Stimulated activated CD8-positive, alpha-beta memory T cell treated with anti-CD3 and anti-CD28 coated beads, Interleukin-4, amount 100 ng/mL, for 4 hours (primary cell): ENCODE results near the gene FOXN3.
"Not testable (repeated sequence)": the region's sequence is repeated elsewhere in the genome, so short reads cannot be mapped to it uniquely, and the experiment has no call there.

Experiments
- DNase-seq, 2 donors: peaks; one replicate each; pipeline ENCODE4 v3.0.0-alpha.2; 2020; ENCODE audit warnings: low read depth in 2 of 2, low spot score in 1 of 2

FOXN3 gene

DNA sequence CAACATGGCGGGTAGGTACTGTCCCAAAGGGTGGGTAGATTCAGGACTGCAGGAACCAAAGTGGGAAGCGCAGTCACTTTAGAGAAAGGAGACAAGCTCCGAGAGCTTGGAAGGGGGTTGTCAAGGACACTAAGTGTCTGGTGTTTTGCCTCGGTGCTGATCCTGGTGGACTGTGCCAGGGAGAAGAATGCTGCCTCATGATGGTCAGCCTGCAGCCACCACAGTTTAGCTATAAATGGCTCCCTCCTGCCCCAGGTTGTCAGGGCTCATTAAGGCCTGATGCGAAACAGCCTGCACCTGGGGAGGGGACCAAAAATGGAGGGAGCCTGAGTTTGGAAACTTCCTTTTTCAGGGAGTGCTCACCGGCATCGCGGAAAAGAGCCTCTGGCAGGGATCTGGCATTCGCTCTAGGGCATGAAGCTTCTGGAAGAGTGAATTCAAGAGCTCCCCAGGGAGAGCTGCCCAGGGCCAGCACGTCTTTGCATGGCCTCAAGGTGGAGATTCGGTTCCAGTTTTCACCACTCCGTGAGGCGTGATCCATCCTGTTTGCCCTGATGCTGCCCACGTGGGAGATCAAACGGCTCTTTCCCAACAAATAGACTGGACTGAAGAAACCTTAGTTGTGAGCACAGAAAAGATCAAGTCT lies 164.0 kb downstream of the FOXN3 start:
- no peak for DNase-seq

DNA sequence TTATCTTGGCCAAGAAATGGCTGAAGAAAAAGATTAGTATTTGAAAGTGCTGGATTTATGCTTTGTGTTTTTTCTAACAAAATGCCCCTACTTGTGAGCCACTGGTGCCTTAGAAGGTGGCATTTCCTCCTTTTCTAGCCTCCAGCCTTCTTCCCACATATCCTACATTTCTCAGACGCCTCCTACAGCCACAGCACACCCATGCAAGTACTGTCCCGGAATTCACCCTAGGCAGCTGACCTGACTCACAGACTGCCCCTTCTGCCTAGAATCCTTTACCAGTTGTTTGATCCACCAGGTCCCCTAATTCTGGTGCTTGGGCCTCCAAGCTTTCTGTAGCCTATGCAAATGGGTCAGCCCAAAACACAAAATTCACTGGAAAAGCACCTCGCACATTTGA lies 166.0 kb downstream of the FOXN3 start:
- no peak for DNase-seq

GRCh38 chr14:89250655-89250975 lies 166.4 kb downstream of the FOXN3 start:
- not testable (repeated sequence) for DNase-seq

- DNase-seq = no peak
Measured at GRCh38 chr14:89249972-89250654, 166.9 kb downstream of the FOXN3 start.

- DNase-seq = no peak
Measured at GRCh38 chr14:89249065-89249695, 167.9 kb downstream of the FOXN3 start.

DNA sequence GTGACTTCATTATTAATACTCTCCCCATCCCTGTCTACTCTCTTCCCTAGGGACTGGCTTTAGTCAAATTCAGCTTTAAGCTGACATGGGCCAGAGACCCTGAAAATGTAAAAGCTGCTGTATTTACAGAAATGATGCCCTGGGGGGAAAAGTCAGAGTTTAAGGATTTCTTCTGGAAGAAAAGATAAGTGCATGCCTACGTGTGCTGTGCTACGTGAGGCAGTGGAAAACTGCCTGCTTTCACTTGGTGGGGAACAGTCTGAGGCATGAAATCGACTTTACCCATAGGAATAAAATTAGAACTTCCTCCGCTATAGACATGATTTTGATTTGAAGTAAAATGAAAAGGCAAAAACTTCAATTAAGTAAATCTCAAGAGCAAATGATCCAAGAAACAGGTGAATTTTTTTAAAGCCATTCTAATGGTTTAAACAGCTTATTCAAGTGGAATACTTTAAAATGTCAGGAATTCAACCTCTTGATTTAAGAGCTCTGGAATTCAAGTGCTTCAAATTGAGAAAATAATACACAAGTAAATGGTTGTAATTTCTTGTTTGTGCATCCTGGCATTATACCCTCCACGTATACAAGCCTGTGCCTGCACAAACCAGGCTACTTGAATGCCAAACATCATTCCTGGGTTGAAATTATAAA lies 168.5 kb downstream of the FOXN3 start:
- DNase-seq = no peak

DNA sequence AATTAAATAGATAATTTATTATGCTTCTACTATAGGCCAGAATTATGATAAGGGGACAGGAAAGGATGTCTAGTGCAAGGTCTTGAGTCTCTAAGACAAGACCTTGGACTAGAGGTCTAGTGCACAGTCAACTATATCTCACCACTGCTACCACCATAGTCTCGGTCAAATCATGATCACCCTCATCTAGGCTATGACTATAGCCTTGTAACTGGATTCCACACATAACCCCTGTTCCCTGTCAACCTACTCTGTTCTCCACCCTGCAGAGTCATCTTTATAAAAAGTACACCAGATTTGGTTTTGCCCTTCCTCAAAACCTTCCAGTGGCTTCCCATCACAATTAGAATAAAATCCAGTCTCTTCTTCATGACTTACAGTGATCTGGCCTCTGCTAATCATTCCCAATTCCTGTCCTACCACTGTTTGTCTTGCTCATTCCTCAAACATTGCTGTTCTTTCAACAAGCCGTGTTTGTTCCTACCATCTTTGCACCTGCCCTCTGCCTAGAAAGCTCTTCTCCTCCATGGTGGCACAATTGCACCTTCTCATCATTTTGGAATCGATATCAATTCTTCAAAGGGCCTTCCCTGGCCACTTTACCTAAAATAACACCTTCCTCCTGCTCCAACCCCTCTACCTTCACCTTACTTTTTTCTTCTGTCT lies 169.4 kb downstream of the FOXN3 start:
- no peak for DNase-seq

- DNase-seq = no peak
Measured at GRCh38 chr14:89246290-89246689, 170.7 kb downstream of the FOXN3 start.

DNA sequence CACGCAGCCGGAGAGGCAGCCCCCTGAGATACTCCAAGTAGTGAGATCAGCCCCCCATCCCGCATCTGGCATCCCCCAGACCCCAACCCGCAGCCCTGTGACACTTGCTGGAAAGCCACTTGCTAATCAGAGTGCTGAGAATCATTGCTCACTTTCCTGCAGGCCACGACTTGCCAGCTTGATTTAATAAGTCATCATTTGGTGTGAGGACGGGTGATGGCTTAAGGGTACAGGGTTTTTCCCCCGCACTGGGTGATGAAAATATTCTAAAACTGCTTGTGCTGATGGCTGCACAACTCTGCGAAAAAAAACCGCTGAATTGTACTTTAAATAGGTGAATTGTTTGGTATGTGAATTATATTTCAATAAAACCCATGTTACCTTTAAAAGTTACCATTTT lies 171.2 kb downstream of the FOXN3 start:
- DNase-seq = no peak

DNA sequence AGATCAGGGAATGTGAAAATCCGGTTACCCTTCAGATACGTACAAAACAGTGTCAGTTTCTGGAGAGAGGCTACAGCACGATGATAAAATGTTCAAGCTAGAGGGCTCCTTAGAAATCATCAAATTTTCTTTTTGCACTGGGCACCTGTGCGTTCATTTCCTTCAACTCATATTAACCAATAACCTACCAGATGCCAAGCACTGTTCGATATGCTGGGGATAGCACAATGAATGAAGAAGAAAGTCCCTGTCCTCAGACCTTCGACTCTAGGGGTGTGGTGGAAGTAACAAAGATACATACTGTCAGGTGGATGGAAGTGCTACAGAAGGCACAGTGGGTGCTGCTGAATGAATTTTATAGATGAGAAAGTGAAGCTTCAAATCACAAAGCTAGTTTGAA lies 172.3 kb downstream of the FOXN3 start:
- no peak for DNase-seq

DNA sequence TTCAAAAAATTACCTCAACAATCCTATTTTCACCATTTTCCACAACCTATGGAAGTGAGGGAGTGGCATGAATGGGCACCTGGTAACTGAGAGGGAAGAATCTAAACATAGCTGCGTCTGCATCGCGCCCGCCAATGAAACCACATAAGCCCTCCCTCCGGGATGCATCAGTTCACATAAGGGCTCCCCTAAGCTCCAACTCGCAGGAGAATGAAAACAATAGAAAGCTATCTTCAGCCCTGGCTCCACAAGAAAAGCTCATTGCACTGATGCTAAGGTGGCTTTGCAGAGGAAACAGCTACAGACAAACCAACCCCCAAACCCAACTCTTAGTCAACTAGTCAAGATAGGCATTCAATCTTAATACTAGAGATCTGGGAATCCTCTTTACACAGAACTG lies 173.3 kb downstream of the FOXN3 start:
- no peak for DNase-seq

- DNase-seq = no peak
Measured at GRCh38 chr14:89243286-89243685, 173.7 kb downstream of the FOXN3 start.

- no peak for DNase-seq
Measured at GRCh38 chr14:89242652-89243279, 174.3 kb downstream of the FOXN3 start.

DNA sequence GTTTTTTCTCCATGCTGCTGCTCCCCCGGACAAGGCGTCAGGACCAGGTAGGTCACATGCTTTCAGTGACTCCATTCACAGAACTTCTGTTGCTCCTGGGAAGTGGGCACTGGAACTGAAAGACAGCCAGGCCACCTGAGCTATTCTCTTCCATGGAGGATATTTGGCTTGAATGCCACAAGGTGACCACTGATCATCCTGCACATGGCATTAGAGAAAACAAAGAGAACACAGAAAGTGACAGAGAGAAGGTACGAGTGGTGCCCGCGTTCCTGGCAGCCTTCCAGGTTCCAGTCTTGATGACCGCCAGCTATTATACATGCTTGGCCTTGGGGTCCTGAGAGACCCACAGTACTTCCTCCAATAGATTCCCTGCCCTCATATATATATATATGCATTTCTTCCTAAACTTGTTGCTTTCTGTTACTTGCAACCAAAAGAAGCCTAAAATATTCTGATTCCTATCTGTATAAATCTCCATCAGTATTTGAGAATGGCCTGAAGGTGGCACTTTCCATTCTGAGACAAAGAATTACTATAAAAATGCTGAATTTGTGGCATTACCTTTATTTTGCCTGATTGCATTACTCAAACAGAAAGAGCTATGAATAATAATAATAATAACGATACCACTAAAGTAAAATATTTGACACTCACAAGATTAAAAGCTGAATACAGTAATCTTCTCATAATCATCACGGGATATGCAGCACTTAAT lies 174.9 kb downstream of the FOXN3 start:
- no peak for DNase-seq

DNA sequence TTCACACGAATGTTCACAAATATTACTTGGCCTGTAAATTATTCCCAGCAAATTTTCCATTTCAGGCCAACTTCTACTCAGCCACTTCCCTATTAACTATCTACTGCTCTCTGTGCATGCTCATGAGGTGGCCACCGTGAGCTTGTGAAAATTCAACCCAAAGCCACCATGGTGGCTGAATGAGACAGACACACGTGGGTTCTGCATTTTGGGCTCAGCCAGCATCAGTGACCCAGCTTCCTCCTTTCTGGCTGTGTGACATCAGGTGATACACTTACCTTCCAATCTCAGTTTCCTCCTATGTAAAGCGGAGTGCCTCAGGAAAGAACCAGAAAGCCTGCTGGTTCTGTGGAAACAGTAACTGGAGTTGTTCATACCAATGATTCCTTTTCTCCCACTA lies 175.8 kb downstream of the FOXN3 start:
- DNase-seq = no peak

- no peak for DNase-seq
Measured at GRCh38 chr14:89240414-89240813, 176.6 kb downstream of the FOXN3 start.

DNA sequence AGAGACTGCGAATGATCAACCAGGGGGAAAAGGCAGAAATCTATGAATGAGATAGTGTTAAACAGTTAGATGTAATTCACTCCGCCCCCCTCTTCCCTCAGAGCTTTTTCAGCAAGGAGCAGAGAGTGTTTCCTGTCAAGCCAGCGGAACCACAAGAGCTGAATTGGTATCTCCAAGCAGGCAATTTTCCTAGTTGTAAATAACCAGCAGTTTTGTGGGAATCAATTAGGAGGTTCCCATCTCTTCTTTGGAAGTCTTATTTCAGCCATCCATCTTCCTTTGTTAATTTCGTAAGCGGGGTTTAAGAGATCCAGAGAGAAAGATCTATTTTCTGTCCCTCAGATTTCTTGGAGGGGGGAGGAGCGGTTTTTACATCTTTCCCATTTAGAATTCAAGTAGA lies 178.0 kb downstream of the FOXN3 start:
- no peak for DNase-seq

- DNase-seq = no peak
Measured at GRCh38 chr14:89237921-89238529, 179.0 kb downstream of the FOXN3 start.

DNA sequence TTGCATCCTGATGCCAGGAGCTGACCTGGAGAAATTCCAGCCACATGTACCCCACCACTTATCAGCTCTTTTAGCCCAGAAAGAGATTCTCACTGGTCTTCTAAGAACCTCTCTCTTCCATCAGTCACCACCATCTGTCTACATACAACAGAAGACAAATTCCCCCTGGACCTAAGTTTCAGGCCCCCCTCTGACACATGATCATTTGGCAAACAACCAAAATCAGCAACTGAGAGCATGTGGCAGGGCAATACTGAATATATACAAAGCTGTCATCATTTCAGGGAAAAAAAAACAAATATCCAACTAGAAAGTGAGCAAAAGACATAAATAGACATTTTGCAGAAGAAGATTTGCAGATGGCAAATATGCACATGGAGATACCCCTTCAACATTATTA lies 180.2 kb downstream of the FOXN3 start:
- no peak for DNase-seq

- no peak for DNase-seq
Measured at GRCh38 chr14:89233184-89233583, 183.8 kb downstream of the FOXN3 start.
